Esophagus (tissue), 2 donors: ENCODE results near the gene PRCP. TPM values are rescaled to one million over a fixed set of nuclear protein-coding genes. Genes with fewer than 3 reads are reported as not detected.
"Not testable (repeated sequence)": the region's sequence is repeated elsewhere in the genome, so short reads cannot be mapped to it uniquely, and the experiment has no call there.

Experiments used
- H3K27ac ChIP-seq, 2 donors: one replicate each; pipeline ENCODE4 v1.5.1; 2013; ENCODE audit warnings: low read depth in 2 of 2, mild to moderate bottlenecking in 2 of 2, inconsistent platforms in 1 of 2, low read length in 1 of 2, moderate library complexity in 1 of 2
- H3K27me3 ChIP-seq, 2 donors: one replicate each; pipeline ENCODE4 v1.6.1; 2013; ENCODE audit warnings: low read length in 2 of 2, control low read depth in 1 of 2, mild to moderate bottlenecking in 1 of 2; ENCODE audit not compliant: insufficient read depth in 2 of 2, control insufficient read depth in 1 of 2
- H3K36me3 ChIP-seq, 2 donors: one replicate each; pipeline ENCODE4 v1.6.1; 2013; ENCODE audit warnings: low read length in 1 of 2; ENCODE audit not compliant: control insufficient read depth in 2 of 2, insufficient read depth in 2 of 2
- H3K4me1 ChIP-seq, 2 donors: one replicate each; pipeline ENCODE4 v1.6.1; 2013; ENCODE audit warnings: low read length in 1 of 2; ENCODE audit not compliant: control insufficient read depth in 2 of 2, insufficient read depth in 2 of 2
- H3K4me3 ChIP-seq, 2 donors: one replicate each; pipeline ENCODE4 v1.5.1; 2013; ENCODE audit warnings: low read length in 2 of 2, mild to moderate bottlenecking in 2 of 2, low read depth in 1 of 2, moderate library complexity in 1 of 2
- H3K9me3 ChIP-seq, 2 donors: one replicate each; pipeline ENCODE4 v1.6.1; 2013; ENCODE audit warnings: mild to moderate bottlenecking in 2 of 2, low read depth in 1 of 2, low read length in 1 of 2, moderate library complexity in 1 of 2; ENCODE audit not compliant: control insufficient read depth in 2 of 2, insufficient read depth in 1 of 2
- WGBS, 2 donors: extraction: QIAGEN DNeasy Blood & Tissue Kit; methylation state at CpG; one replicate each; pipeline ENCODE4 v1.1.7; 2013; 5-methylcytosine and 5-hydroxymethylcytosine counted together
- polyA plus RNA-seq, 2 donors: library from polyadenylated mRNA; stranded (reverse); fragments of 200-250 nt; gene quantifications; one replicate each; pipeline ENCODE4 v1.2.3, GENCODE V29; 2013
- donor health status: healthy with polysubstance abuse.
- donor health status: Bipolar disorder and iron deficiency.

Gene PRCP
- polyA plus RNA-seq, 2 donors, result 22.1 to 38.3 TPM

DNA sequence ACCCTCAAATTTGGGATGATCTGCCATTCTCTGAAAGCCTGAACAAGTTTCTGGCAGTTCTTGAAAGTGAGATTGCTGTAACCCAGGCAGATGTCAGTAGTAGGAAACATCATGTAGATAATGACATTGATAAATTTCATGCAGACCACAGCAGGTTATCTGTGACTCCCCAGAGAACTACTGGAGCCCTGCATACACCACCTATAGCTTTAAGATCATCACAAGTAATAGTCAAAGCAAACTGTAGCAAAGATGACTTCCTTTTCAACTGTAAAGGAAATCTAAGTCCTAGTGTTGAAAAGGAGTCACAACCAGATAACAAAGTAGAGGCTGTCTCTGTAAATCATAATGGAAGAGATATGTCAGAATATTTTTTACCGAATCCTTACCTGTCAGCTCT, 32.3 kb upstream of the PRCP start:
- Histone ChIP-seq H3K27me3 (no peaks in the 10 kb centered on the region), H3K36me3 (no peaks in the 10 kb centered on the region), H3K4me3 (no peak overlapping the region), H3K9me3 (no peaks in the 10 kb centered on the region), H3K4me1 (no peaks in the 10 kb centered on the region), H3K27ac (no peak overlapping the region)
- WGBS, 2 donors, result 92% methylated on average over 1 of the region's 1 CpG

DNA sequence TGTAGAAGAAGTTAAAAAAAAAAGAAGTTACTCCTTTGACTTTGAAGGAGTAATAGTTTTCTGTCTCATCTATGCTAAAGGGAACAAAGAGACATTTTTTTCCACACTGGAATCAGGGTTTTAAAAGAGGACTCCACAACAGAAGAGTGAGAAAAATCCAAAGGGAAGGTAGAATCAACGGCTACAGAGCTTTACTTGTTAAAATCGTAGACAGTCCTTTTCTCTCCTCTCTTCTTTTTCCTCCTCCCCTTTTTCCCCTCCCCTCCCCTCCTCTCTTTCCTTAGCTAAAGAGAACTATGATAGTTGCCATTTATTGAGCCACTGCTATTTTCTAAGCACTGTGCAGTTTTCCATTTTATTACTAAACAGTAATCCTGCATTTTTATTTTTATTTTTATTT, 30.5 kb upstream of the PRCP start:
- no peaks in the 10 kb centered on the region for H3K36me3 ChIP-seq
- no peak overlapping the region for H3K4me3 ChIP-seq
- H3K9me3 ChIP-seq, result no peaks in the 10 kb centered on the region
- no peaks in the 10 kb centered on the region for H3K27me3 ChIP-seq
- H3K27ac ChIP-seq, result no peak overlapping the region
- 76 to 80% methylated on average over 2 of the region's 2 CpGs for WGBS, 2 donors
- no peaks in the 10 kb centered on the region for H3K4me1 ChIP-seq

DNA sequence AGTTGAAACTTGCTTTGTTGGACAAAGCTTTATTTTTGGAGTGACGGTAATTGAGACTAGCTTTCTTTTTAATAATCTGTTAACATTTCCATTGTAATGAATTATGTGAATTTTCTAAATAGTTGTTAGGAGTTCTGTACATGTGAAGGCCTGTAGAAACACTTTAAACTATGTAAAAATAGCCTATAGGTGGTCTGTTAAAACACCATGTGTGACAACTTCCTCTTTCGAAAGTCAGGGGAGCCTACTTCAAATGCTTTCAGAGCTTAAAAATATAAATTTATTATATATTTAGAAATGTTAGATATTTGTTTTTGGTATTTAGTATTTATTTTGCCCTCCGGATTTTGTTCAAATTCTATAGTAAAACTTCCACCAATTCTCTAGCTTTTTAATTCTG, 30.0 kb upstream of the PRCP start:
- Histone ChIP-seq H3K4me1 (no peaks in the 10 kb centered on the region), H3K9me3 (no peaks in the 10 kb centered on the region), H3K4me3 (no peak overlapping the region), H3K27me3 (no peaks in the 10 kb centered on the region), H3K36me3 (no peaks in the 10 kb centered on the region), H3K27ac (no peak overlapping the region)
- 79 to 91% methylated on average over 3 of the region's 3 CpGs for WGBS, 2 donors

DNA sequence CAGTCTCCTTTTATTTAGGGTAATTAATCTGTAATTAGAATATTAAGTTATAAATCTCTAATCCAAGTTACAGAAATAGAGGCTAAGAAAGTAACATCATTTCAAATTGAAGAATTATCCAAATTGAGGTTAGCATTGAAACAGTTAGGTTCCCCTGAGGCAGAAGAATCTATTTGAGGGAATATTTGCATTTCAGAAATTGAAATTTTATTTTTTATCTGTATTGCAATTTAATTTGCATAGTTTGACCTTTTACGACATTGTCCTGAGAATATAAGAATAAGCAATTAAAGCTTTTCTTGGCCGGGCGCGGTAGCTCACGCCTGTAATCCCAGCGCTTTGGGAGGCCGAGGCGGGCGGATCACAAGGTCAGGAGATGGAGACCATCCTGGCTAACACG, 28.9 kb upstream of the PRCP start:
- no peaks in the 10 kb centered on the region for H3K36me3 ChIP-seq
- no peaks in the 10 kb centered on the region for H3K27me3 ChIP-seq
- no peaks in the 10 kb centered on the region for H3K4me1 ChIP-seq
- H3K9me3 ChIP-seq, result no peaks in the 10 kb centered on the region
- no peak overlapping the region for H3K27ac ChIP-seq
- 92 to 97% methylated on average over 7 to 9 of the region's 10 CpGs for WGBS, 2 donors
- H3K4me3 ChIP-seq, result no peak overlapping the region

DNA sequence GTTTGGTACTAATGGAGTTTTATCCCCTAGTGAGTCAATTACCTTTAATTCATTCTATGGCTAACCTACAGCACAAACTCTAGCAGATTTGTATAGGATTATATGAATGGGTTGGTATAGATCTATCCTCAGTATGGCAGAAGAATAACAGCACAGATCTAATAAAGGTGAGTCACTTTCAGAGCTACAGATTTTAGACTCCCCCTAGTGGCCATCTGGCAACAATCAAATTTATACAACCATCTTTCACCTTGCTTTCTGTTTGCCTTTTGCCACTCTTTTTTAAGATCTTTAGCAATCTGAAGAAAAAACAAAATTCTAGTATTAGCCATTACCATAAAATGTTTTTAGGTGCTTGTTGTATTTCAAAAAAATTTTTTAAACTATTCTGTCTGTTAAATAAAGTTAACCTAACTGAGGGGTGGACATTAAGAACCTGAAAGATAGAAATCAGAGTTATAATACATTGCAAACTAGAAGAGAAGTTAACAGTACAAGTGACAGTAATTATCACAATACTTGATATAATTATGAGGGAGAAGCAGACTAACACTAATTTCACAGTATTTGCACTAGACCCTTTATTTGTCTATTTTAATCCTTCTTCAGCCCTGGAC, 27.1 kb upstream of the PRCP start:
- Histone ChIP-seq H3K27me3 (no peaks in the 10 kb centered on the region), H3K36me3 (no peaks in the 10 kb centered on the region), H3K27ac (no peak overlapping the region), H3K4me3 (no peak overlapping the region), H3K4me1 (no peaks in the 10 kb centered on the region), H3K9me3 (no peaks in the 10 kb centered on the region)

DNA sequence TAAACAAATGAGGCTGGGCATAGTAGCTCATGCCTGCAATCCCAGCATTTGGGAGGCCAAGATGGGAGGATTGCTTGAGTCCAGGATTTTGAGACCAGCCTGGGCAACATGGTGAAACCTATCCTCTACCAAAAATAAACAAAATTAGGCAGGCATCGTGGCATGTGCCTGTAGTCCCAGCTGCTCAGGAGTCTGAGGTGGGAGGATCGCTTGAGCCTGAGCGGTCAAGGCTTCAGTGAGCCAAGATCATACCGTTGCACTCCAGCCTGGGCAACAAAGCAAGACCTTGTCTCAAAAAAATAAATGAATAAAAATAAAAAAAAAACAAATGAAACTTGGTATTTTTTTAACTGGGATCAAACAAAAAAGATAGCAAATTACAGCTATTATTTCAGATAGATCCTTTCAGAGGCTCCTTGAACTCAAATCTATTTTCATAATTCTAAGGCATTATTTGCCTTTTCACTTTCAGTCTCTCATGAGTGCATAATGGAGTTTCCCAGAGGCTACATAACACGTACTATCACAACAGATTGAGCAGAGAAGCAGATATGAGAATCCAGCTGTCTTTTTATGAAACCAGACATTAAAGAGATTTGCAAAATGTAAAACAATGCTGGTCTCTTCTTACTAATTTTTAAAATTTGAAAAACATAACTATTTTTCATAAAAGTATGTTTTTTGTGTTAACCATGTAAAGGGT, 24.4 kb upstream of the PRCP start:
- H3K4me3 ChIP-seq, result no peak overlapping the region
- H3K27me3 ChIP-seq, result no peaks in the 10 kb centered on the region
- 93% methylated on average over 5 of the region's 5 CpGs for WGBS, 2 donors
- H3K36me3 ChIP-seq, result no peaks in the 10 kb centered on the region
- H3K27ac ChIP-seq, result no peak overlapping the region
- no peaks in the 10 kb centered on the region for H3K9me3 ChIP-seq
- no peaks in the 10 kb centered on the region for H3K4me1 ChIP-seq

DNA sequence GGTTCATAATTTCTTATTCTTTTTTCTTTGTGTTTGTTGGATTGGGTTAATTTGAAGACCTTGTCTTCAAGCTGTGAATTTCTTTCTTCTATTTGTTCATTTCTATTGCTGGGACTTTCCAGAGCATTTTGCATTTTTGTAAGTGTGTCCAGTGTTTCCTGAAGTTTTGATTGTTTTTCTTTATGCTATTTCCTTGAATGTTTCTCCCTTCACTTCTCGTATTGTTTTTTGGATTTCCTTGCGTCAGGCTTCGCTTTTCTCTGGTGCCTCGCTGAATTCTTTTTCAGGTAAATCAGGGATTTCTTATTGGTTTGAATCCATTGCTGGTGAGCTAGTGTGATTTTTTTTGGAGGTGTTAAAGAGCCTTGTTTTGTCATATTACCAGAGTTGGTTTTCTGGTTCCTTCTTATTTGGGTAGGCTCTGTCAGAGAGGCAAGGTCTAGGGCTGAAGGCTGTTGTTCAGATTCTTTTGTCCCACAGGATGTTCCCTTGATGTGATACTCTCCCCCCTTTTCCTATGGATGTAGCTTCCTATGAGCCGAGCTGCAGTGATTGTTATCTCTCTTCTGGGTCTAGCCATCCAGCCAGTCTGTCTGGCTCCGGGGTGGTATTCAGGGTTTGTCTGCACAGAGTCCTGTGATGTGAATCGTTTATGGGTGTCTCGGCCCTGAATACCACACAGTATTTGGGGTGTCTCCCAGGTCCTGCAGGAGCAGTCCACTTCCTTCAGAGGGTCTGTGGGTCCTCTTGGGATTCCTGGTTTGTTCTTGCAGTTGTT, 22.4 kb upstream of the PRCP start:
- H3K4me3 ChIP-seq, H3K27ac ChIP-seq, H3K4me1 ChIP-seq, H3K27me3 ChIP-seq, H3K9me3 ChIP-seq, H3K36me3 ChIP-seq: not testable (repeated sequence)
- 83 to 85% methylated on average over 8 of the region's 8 CpGs for WGBS, 2 donors

DNA sequence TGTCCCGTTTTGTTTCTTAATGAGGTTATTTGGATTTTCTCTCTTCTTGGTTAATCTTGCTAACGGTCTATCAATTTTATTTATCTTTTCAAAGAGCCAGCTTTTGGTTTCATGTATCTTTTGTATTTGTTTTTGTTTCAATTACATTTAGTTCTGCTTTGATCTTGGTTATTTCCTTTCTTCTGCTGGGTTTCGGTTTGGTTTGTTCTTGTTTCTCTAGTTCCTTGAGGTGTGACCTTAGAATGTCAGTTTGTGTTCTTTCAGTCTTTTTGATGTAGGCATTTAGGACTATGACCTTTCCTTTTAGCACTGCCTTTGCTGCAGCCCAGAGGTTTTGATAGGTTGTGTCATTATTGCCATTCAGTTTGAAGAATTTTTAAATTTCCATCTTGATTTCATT, 20.0 kb upstream of the PRCP start:
- not testable (repeated sequence) for H3K27me3 ChIP-seq, H3K36me3 ChIP-seq, H3K9me3 ChIP-seq, H3K4me1 ChIP-seq, H3K27ac ChIP-seq, H3K4me3 ChIP-seq
- WGBS, 2 donors, result 47 to 58% methylated on average over 3 of the region's 3 CpGs

DNA sequence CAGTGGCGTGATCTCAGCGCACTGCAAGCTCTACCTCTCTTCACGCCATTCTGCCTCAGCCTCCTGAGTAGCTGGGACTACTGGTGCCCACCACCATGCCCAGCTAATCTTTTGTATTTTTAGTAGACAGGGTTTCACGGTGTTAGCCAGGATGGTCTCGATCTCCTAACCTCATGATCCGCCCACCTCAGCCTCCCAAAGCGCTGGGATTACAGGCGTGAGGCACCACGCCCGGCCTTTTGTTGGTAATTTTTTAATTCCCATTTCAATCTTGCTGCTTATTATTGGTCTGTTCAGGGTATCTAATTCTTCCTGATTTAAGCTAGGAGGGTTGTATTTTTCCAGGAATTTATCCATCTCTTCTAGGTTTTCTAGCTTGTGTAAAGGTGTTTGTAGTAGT, 19.6 kb upstream of the PRCP start:
- H3K4me3 ChIP-seq, H3K27me3 ChIP-seq, H3K9me3 ChIP-seq, H3K4me1 ChIP-seq, H3K36me3 ChIP-seq, H3K27ac ChIP-seq: not testable (repeated sequence)
- WGBS, 2 donors, result 92 to 96% methylated on average over 10 of the region's 10 CpGs
